GM19035 (cell line): ENCODE results near the gene ITPR1.

Experiments used
- ATAC-seq: cut with Tn5 transposase; IDR thresholded peaks from one replicate; pipeline ENCODE4 v1.9.1; 2021; ENCODE audit not compliant: unreplicated experiment

ITPR1 gene

DNA sequence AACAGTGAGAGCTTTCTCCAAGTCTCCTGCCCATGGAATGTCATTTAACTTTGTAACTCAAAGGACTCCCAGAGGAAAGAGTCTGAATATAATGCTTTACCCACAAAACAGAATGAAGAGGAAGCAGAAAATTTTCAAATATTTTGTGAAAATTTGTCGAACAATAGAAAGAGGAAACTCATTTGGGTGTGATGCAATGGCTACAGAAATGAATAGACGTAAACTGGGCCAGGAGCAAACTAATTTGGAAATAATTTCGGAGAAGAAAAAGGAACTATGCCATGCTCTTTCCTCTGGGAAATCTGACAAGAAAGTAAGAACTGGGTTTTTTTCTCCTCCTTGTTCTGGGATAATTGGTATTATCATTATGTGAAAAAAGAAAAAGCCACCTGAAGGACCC, 14.9 kb upstream of the ITPR1 start:
- no peak for ATAC-seq

DNA sequence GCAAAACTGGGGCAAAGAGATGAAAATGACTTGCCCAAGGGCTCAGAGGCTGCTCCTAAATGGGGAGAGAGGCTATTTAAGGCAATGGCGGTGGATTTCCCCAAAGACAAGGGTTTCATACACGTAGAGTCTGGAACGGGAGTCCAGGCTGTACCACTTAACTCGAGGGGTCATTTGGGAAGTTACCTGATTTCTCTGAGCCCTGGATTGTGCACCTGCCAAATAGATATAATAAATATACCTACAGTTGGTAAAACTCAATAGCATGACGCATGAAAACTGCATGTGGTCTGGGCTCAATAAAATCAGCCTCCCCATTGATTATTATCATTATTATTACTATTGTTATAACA, 1.3 kb upstream of the ITPR1 start:
- no peak for ATAC-seq

DNA sequence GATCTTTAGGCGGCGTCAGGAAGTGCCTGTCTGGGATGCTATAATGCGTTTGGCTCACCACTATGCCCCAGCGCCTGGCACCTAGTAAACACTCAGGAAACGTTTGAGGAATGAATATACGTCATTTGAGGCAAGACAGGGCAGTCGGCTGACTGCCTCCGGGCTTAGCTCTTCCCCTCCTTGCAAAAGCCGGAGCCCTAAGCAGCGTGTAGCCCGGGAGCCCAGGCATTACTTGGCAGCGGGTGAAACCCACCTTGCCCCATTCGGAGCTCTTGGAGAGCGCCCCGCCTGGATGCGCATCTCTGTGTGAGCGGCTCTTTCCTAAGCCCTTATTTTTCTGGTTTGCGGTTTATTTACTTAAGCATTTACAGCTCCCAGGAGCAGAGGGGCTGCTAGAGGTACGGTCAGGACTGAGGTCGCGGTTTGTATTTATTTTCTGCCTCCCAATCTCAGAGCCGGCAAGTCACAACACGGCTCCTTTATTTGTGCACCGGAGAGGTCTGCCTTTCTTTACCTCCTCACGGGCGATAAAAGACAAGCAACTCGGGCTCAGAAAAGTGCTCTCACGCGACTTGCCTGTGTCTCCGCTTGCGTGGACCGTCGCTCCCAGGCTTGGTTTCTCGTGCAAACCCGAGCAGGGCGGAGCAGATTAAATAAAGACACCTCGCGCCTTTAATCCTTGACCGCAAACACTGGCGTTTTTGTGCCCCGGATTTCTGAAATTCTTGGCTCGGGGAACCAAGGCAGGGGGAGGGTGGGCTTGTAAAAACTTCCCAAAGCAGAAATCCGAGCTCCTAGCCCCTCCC, 737 bp upstream of the ITPR1 start:
- ATAC-seq = peak; percentile 27

DNA sequence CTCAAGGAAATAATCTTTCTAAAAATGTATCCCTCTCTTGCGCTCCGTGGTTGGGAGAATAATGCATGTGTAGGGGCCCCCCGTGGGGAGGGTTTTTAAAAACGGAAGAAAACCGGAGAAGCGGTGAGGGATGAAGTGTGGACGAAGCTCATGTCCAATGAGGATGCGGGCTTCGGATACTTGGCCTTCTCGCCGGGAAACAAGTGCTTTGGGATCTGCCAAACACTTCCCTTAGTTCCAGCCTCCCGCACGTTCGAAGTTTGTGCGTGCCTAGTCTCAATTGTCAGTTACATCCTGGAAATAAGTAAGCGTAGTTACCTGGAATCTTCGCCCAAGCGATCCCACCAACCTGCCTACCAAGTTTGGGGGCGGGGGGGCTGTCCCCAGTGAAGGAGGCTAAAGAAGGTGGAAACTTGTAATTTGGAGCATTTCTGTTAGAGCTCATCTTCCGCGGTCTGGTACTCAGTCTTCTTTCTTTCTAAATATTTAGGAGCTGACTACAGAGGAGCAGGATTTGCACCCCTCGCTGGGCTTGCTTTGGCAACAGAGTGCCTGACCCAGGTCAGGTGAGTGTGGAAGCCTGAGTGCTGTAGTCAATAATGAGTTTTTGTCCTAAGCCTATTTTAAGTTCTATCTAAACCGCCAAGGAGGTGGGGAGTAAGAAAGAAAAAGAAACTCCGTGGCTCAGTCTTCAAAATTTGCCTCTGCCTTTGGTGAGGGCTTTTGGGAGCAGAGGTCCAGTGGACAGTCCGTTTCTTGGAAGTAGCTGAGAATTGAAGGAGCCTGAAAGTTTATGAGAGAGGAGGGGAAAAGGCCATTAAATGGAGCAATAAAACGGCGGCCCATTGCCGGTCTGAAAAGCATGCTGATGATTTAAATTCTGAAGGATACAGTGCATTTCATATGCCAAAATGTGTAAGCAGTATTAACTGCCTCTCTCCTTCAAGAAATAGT, 1.1 kb downstream of the ITPR1 start:
- no peak for ATAC-seq

DNA sequence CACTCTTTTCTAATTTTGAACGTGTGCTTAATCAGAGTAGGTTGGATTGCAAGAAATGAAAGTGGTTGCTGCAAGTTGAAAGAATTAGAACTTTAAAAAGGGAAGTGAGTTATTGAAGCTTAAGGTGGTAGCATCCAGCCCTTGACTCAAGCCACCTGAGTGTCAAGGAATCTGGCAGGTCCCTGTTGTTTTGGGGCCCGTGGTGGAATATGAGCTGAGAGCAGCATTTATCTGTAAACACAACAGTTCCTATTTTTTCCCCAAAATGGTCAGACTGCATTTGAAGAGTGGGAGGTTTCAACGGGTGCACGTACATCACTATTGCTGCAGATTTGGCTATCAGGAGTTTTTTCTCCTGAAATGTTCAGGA, 1.7 kb downstream of the ITPR1 start:
- ATAC-seq = no peak

DNA sequence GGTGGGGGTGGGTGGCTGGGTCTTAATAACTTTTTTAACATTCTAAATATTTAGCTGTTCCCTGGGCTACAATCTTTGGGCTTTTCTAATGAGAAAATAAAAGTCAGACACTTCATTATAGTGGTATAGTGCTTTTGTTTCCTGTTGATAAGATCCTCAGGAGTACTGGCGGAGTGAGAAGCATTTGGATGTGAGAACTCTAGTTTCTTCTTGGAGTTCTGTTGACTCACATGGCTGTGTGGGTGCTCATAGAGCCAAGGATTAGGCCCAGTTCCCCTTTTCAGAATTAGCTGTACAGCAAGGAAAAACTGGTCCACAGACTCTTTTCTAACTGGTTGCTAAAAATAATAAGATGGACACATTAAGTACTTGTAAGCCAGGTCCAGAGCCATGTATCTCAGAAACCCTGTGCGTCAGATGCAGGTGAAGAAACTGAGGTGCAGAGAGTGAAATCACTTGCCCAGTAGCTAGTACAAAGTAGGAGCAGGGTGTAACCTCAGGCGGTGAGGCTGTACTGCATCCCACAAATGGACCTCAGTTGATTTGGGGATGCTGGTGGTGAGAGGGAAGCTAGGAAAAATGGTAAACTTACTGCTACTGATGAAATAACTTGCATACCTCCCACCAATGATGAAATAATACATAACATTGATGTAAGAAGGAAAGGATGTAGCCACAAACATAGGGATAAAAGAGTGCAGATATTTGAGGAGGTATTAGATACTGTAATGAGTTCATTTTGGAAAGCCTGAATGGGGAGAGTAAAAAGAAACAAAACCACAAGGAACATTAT, 2.3 kb downstream of the ITPR1 start:
- no peak for ATAC-seq

DNA sequence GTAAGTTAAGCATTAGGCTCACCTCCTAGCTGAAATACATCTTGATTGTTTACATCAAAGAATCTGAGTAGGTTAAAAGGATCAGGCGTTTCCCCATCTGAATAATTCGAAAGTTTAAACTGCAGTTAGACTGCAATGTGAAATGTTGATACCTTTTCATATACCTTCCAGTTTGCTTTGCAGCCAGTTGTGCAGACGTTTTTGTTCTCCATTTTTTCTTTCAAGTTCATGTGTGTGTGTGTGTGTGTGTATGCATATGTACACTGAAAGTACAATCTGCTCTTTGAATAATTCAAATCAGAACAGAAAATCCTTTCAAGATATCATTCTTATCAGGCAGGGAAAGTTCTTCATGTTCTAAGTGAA, 2.9 kb downstream of the ITPR1 start:
- no peak for ATAC-seq

DNA sequence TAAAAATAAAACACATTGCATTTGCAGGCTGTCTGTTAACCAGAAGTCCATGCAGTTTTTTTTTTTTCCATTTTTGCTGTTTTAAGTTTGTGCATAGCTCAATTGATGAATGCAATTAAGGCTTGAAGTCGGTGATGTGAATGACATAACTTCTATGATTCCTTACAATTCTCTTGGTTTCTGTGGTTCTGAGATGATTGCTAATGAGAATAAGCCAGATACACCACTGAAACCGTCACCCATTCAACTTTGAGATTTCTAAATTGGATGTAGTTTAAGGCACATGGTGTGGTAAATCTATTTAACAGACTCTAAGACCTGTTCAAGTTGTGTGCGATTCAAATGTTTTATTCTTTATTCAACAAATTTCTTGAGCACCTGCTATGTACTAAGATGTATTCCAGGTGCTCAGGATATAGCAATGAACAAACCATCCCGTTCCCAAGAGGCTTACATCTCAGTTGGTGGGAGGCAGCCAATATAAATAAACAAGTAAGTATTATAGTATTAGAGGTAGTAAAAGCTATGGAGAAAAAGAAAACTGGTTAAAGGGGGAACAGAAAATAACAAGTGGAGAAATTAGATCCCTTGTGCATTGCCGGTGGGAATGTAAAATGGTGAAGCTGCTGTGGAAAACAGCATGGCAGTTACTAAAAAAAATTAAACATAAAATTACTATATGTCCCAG, 4.0 kb downstream of the ITPR1 start:
- no peak for ATAC-seq

DNA sequence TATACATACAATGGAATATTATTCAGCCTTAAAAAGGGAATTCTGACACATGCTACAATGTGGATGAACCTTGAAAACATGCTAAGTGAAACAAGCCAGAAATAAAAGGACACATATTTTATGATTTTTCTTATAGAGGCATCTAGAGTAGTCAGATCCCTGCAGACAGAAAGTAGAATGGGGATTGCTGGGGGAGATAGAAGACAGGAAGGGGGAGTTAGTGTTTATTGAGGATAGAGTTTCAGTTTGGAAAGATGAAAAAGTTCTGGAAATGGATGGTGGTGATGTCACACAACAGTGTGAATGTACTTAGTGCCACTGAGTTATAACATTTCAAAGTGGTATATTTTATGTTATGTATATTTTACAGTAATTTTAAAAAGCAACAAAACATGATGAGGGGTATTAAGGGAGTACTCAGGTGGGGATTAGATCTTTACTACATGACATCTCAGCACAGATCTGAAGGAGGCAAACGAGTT, 4.7 kb downstream of the ITPR1 start:
- no peak for ATAC-seq

DNA sequence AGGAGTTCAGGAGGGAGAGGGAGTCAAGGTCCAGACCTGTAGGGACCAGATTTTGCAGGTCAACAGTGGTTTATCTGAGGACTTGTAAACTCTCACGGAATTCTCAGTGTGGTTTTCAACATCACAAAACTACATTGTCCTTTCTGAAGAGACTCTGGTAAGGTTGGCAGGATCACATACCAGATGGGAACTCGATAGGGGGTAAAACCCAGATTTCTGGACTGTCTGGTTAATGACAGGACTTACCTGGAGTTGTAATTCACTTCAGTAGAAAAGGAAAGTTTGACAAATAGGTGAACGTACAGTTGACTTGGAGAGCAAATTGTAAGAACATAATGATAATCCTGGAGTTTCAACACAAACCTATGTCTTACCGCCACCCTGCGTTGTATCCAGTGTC, 5.3 kb downstream of the ITPR1 start:
- ATAC-seq = no peak

DNA sequence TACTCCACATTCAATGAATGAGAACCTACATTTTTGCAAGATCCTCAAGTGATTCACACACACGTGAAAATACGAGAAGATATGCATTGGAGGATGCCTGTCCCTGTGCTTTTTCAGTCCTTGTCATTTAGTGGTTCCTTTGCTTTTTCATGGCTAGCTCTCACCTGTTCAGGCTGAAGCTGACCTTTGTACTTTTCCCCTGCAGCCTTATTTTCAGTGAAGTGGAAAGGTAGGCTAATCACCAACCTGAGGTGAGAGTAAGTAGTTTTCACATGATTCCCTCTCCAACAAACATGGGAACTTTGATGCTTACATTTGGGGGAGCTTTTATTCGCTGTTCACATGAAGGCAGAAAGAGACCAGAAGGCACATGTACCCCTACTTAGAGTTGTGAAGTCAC, 8.3 kb downstream of the ITPR1 start:
- no peak for ATAC-seq

DNA sequence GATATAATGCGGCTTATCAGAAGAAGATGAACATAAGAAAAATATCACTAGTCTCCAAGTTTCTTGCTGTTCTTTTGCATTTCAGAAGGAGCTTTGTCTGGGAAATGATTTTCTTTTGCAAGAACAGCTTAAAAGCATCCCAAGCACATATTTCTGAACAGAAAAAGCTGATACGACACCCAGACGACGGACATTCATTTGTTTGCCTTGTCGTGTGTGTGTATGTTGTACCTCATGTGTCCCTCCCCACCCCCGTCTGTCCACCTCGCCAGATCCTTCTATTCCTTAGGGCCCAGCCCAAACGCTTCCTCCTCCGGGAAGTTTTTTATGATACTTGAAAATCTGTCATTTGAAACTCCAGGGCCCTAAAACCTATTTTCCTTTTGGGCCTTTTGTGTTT, 8.8 kb downstream of the ITPR1 start:
- no peak for ATAC-seq

DNA sequence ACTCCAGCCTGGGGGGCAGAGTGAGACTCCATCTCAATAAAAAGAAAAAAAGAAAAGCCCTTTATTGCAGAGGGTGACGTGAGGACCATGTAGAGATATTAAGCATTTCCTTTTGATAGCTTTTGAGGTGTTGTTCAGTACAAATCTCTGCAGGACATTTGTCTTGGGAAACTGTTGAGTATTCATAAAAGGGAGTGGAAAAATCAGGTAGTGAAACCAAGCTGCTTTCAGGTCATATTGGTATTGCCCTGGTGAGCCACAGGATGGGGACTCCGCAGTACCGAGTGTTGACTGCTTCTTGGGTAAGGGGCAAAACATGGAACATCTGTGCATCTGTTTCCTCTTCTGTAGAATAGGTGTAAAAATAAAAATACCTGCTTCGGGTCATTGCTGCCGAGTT, 9.9 kb downstream of the ITPR1 start:
- peak; percentile 39 for ATAC-seq

DNA sequence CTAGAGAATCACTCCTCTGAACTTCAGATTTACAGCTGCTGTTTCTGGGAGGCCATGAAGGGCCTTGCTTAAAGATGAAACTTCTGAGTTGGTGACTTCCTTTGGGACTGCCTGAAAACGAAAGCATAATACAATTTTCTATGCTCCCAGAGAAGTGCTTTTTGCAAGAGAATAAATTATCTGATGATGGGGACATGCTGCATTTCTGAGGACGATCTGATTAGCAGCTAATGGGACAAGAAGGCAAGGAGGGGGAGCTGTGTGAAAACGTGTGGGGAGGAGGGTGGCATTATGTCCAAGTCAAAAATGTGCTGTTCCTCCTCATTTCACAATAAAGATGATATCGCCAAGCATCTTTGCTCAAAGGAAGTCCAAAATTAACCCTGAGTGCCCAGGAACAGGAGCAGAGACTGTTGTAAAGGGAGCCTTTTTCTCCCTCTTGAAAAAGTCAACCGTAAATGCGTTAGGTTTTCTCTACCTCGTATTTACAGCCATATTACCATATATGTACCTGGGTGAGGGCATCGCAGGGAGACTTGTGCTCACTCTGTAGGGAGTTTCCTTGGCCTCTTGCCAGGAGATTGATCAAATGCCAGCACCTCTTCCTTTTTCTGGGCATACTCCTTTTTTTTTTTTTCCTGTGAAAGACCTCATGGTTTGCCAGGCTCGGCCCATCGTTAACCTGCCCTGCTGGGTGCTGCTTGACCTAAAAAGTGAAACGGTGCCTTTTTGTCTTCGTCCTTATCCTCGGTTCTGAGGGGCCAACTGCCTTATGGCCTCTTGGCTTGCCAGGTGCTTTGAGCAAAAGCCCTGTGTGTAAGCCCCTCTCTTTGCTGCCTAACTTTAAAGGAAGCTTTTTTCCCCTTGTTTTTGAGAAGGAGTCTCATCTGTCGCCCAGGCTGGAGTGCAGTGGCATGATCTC, 11.5 kb downstream of the ITPR1 start:
- ATAC-seq = no peak

DNA sequence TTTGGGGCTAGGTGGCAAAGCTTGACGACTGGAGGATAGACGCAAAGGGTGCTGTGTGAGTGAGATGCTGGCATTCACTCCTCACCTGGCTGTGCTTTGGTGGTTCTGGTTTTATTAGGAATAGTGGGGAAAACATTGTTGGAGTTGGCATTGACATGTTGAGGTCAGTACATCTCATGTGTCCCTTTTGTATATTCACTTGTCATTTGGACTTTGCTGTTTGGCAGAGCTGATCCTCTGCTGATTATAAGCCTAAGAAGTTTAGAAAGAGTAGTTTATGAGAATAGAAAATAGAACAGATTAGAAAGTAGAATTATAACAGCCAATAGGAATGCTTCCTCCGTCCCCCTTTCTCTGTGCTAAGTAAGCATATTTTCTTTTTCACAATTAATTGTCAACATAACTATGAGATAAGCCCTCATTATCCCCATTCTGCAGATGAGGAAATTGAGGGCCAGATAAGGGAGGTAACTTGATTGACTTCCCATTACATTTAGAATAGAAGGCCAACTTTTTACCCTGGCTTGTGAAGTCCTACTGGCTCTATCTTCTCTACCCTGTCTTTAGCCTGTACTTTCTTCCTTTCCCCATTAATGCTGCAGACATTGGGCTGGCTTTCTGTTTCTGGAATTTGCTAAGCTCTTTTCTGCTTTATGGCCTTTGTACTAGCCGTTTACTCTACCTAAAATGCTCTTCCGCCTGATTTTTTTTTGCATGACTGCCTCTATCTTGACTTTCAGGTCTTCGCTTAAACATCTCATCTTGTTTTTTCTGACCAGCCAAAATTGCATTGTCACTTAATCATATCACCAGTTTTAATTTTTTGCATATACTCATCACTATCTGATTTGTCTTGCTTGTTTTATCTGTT, 12.8 kb downstream of the ITPR1 start:
- no peak for ATAC-seq

DNA sequence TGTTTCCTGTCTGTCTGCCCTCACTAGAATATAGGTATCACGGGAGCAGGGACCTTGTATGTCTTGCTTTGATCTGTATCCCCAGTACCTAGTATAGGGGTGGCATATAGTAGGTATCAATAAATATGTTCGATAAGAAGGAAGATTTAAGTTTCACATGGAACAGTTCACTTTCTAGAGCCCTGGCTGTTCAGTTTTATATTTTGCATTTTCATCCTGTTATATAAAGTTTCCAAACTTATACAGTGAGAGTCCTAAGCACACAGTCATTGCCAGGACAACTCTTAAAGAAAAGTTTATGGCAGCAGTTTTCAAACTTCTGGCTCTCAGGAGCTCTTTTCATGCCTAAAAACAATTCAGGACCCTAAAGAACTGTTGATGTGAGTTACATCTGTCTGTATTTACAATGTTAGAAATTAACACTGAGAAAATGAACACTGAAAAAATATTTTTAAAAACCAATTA, 13.4 kb downstream of the ITPR1 start:
- no peak for ATAC-seq

DNA sequence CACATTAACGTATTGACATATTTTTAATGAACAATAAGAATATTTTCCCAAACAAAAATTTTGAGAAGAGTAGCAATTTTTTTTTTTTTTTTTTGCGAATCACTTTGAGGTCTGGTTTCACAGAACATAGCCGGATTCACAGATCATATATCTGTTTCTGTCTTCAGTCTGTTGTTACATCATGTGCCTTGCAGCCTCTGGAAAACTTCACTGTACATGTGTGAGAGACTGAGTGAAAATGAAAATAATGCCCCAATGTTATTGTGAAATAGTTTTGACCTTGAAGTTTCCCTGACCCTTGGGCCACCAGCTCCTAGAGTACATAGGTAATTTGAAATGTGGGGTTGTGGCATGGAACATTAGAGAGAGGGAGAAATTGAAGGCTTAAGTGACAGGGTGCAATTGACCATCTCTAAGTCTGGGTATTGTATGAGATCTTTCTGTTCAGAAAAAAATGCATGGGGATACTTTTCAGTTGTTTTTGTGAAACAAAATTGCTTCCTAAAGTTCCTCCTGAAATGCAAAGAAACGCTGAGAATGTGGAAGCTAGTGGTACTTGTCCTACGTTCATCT, 14.0 kb downstream of the ITPR1 start:
- ATAC-seq = peak; percentile 40
